K562 (cell line): ENCODE measurements around the gene ZNF124. TPM values are rescaled to one million over a fixed set of nuclear protein-coding genes. Genes with fewer than 3 reads are reported as not detected.

Source experiments
- ARHGAP35 ChIP-seq: fragments of 450-650 bp; IDR thresholded peaks from 2 replicates; pipeline ENCODE4 v1.6.1; 2018; ENCODE audit not compliant: partially characterized antibody
- BRF1 ChIP-seq: IDR thresholded peaks from 3 replicates; pipeline ENCODE4 v1.6.1; 2011; ENCODE audit warnings: borderline replicate concordance, mild to moderate bottlenecking; ENCODE audit not compliant: insufficient read length; ENCODE audit errors: extremely low read depth
- CREB1 ChIP-seq, 2 experiments: sonication (generic) in 1 of 2; formaldehyde crosslinking in 1 of 2; IDR thresholded peaks; 2 replicates each; pipeline versions ENCODE4 v1.6.1 to v1.8.0; 2012 to 2022; ENCODE audit warnings: inconsistent platforms in 1 of 2, mild to moderate bottlenecking in 1 of 2, missing genetic modification reagents in 1 of 2, moderate library complexity in 1 of 2
- DIDO1 ChIP-seq: fragments of 450-650 bp; IDR thresholded peaks from 2 replicates; pipeline ENCODE4 v1.6.1; 2016; ENCODE audit warnings: low read depth, missing biosample characterization, missing genetic modification characterization
- E2F3 ChIP-seq: fragments of 250-450 bp; sonication (Bioruptor Pico); IDR thresholded peaks from 2 replicates; pipeline ENCODE4 v1.4.0; 2020; ENCODE audit warnings: mild to moderate bottlenecking
- FOXK2 ChIP-seq, 2 experiments: fragments of 450-650 bp; IDR thresholded peaks in 1 of 2; conservative IDR thresholded peaks in 1 of 2; 2 replicates each; pipeline ENCODE4 v1.6.1; 2016; ENCODE audit warnings: low read depth in 2 of 2, mild to moderate bottlenecking in 1 of 2
- GATAD2B ChIP-seq: fragments of 450-650 bp; IDR thresholded peaks from 2 replicates; pipeline ENCODE4 v1.6.1; 2017; ENCODE audit warnings: mild to moderate bottlenecking, borderline replicate concordance
- GMEB1 ChIP-seq: fragments of 250-450 bp; sonication (Bioruptor Pico); IDR thresholded peaks from 2 replicates; pipeline ENCODE4 v1.4.0; 2020; ENCODE audit warnings: mild to moderate bottlenecking
- HOMEZ ChIP-seq: fragments of 250-450 bp; sonication (Bioruptor Pico); IDR thresholded peaks from 2 replicates; pipeline ENCODE4 v1.4.0; 2020; ENCODE audit warnings: mild to moderate bottlenecking, moderate library complexity
- MAFG ChIP-seq: fragments of 450-650 bp; conservative IDR thresholded peaks from 2 replicates; pipeline ENCODE4 v1.6.1; 2016; ENCODE audit warnings: missing genetic modification characterization, missing compliant biosample characterization
- MCM7 ChIP-seq, 2 experiments: fragments of 450-650 bp; IDR thresholded peaks; 2 replicates each; pipeline ENCODE4 v1.6.1; 2016 to 2018
- MLX ChIP-seq, 2 experiments: fragments of 450-650 bp in 1 of 2; sonication (generic) in 1 of 2; formaldehyde crosslinking; conservative IDR thresholded peaks; 2 replicates each; pipeline versions ENCODE4 v1.4.0 to v1.8.1; 2020 to 2022; ENCODE audit warnings: mild to moderate bottlenecking in 1 of 2, missing genetic modification reagents in 1 of 2
- NCOR1 ChIP-seq: fragments of 450-650 bp; IDR thresholded peaks from 2 replicates; pipeline ENCODE4 v1.6.1; 2016; ENCODE audit warnings: mild to moderate bottlenecking, moderate library complexity
- NFRKB ChIP-seq: fragments of 450-650 bp; IDR thresholded peaks from 2 replicates; pipeline ENCODE4 v1.6.1; 2016; ENCODE audit warnings: low read depth
- PPARD ChIP-seq: fragments of 250-450 bp; sonication (Bioruptor Pico); IDR thresholded peaks from 2 replicates; pipeline ENCODE4 v1.8.0; 2022; ENCODE audit warnings: inconsistent platforms, mild to moderate bottlenecking, moderate library complexity
- SIX5 ChIP-seq, 2 experiments: IDR thresholded peaks; 2 replicates each; pipeline ENCODE4 v1.6.1; 2011; ENCODE audit warnings: low read length in 2 of 2, borderline replicate concordance in 1 of 2, low read depth in 1 of 2, mild to moderate bottlenecking in 1 of 2, moderate library complexity in 1 of 2; ENCODE audit not compliant: insufficient read depth in 1 of 2
- TFE3 ChIP-seq: fragments of 450-650 bp; formaldehyde crosslinking; IDR thresholded peaks from 2 replicates; pipeline ENCODE4 v1.4.0; 2020; ENCODE audit warnings: mild to moderate bottlenecking, mixed read lengths
- THRA ChIP-seq: fragments of 450-650 bp; IDR thresholded peaks from 2 replicates; pipeline ENCODE4 v1.6.1; 2017; ENCODE audit warnings: mild to moderate bottlenecking, moderate library complexity
- ZBTB17 ChIP-seq: fragments of 450-650 bp; formaldehyde crosslinking; IDR thresholded peaks from 2 replicates; pipeline ENCODE4 v1.4.0; 2020; ENCODE audit warnings: mild to moderate bottlenecking
- ZNF507 ChIP-seq: conservative IDR thresholded peaks from 2 replicates; pipeline ENCODE4 v1.6.1; 2017; ENCODE audit warnings: missing genetic modification characterization, missing compliant biosample characterization
- ZNF707 ChIP-seq: fragments of 250-450 bp; sonication (Bioruptor Pico); conservative IDR thresholded peaks from 2 replicates; pipeline ENCODE4 v1.8.0; 2022; ENCODE audit warnings: inconsistent platforms, mild to moderate bottlenecking, moderate library complexity
- ZNF77 ChIP-seq: fragments of 250-450 bp; sonication (Bioruptor Pico); IDR thresholded peaks from 2 replicates; pipeline ENCODE4 v1.5.0; 2020
- polyA plus RNA-seq, 8 experiments: library from polyadenylated mRNA; depleted of rRNA in 4 of 8; stranded (reverse) in 5 of 8; unstranded in 3 of 8; fragments of >200 nt; fragmentation: Nextera tagmentation in 2 of 8; fragmentation: Illumina TruSeq in 1 of 8; extraction: Ambion mirVana in 2 of 8; extraction: Trizol in 1 of 8; gene quantifications; 2 replicates each; pipeline versions ENCODE4 v1.2.1 to v1.2.3, GENCODE V29; 2011 to 2014; ENCODE audit warnings: inconsistent platforms in 1 of 8, missing spikeins in 1 of 8
- total RNA-seq, 7 experiments: library from RNA; depleted of rRNA in 6 of 7; stranded (reverse); fragments of >200 nt in 6 of 7; fragmentation: Illumina TruSeq in 2 of 7; extraction: Trizol in 2 of 7; gene quantifications; 2 replicates each; pipeline versions ENCODE4 v1.2.1 to v1.2.3, GENCODE V29; 2011 to 2021; ENCODE audit warnings: low replicate concordance in 1 of 7

ZNF124 gene
- total and polyA plus RNA-seq, 9 of the 15 experiments (the other 6 are each of a cell fraction or from before 2014, with no cell fraction given) = 7.6 to 71.5 (median 20.2) TPM

- TF ChIP-seq CREB1 (IDR thresholded peaks at IDR 0.05) (peak; percentile 79), CREB1 (CRISPR knock-in tag; IDR thresholded peaks at IDR 0.05) (peak; percentile 89), BRF1 (no peak), FOXK2 (conservative IDR thresholded peaks at IDR 0.05 in 1 of 2, IDR thresholded peaks at IDR 0.05 in 1 of 2; ENCODE audit: low read depth in 2 of 2) (peak; percentile 35 to 51; a peak in 2 of 4 replicates), ARHGAP35 (no peak), TFE3 (CRISPR knock-in tag) (no peak), MLX (CRISPR knock-in tag; conservative IDR thresholded peaks at IDR 0.05) (0 out of 4 replicates have a peak, but pooled peaks of 1 of the 2 experiments have one; percentile 29), ZNF507 (tag) (no peak), E2F3 (peak; percentile 55; the same call in 1 of the 2 replicates), ZNF707 (no peak), HOMEZ (CRISPR knock-in tag) (no peak), THRA (no peak), MCM7 (IDR thresholded peaks at IDR 0.05) (no peak), NCOR1 (no peak), DIDO1 (tag) (no peak), PPARD (CRISPR knock-in tag) (no peak), GATAD2B (no peak), NFRKB (no peak), ZBTB17 (CRISPR knock-in tag) (0 out of 2 replicates have a peak, but pooled peaks have one; percentile 70), ZNF77 (CRISPR knock-in tag) (no peak), GMEB1 (no peak), MAFG (tag) (no peak), SIX5 (IDR thresholded peaks at IDR 0.05; ENCODE audit: borderline replicate concordance in 1 of 2, insufficient read depth in 1 of 2, low read depth in 1 of 2, low read length in 2 of 2) (no peak)
These were observed 38.7 kb upstream of the ZNF124 start (continued) for GRCh38 chr1:247210376-247211117.
